ENCODE results near the gene CLEC12A.

DNA sequence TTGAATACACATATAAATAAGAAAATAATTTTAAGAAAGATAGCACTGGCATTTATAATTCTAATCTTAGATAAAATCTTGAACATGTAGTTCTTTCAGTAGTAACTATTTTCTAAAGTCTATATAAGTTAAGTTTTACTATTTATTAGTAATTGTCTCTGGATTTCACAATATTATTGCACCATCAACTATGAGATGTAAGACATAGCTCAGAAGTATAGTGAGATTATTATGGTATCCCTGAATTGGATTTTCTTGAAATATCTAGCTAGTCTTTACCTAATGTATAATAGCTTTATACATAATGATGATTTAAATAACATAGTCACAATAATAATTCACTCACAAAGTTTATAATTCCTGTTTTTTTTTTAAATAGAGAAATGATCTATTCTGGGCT is 6.7 kb downstream of the CLEC12A start:
- no peak for TF ChIP-seq POLR2A (IDR thresholded peaks at IDR 0.05)
- TF ChIP-seq CTCF (IDR thresholded peaks at IDR 0.05): no peak
